NCI-H1105 treated with DMSO at 0.1 percent for 48 hours (cell line): Measurements from ENCODE around the gene GNB5.
"Not testable (repeated sequence)": the region's sequence is repeated elsewhere in the genome, so short reads cannot be mapped to it uniquely, and the experiment has no call there.

Experiments used
- DNase-seq: peaks from one replicate; lab custom pipeline; 2025; lab: John Stamatoyannopoulos, UW

The GNB5 gene

DNA sequence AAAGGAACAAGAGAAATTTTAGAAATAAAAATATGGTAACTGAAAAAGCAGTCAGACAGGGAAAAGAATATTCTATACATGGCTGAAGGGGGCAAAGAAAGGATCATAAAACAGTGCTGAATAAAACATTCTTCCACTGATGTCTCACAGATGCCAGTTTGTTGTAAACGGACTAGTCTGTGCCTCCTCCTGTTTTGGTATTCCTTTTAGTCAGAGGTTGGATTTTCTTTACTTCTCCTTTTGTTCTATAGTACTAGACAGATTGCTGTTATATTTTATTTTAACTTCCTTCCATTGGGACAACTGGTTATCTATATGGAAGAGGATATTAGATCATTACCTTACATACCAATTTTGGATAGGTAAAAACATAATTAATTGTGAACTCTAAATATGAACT, 16.0 kb upstream of the GNB5 start:
- no peak for DNase-seq

DNA sequence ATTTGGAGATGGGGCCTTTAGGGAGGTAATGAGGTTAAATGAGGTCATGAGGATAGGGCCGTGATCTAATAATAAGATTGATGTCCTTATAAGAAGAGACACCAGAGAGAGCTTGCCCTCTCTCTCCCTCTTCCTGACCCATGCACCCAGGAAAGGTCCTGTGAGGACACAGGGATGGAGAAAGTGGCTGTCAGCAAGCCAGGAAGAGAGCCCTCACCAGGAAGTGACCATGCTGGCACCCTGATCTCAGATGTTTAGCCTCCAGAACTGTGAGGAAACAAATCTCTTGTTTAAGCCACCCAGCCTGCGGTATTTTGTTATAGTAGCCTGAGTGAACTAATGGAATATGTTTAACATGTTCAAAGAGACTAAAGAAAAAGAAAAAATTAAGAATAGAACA, 15.3 kb upstream of the GNB5 start:
- DNase-seq = no peak

- DNase-seq = no peak
These were observed 13.5 kb upstream of the GNB5 start for GRCh38 chr15:52204657-52205056.

DNA sequence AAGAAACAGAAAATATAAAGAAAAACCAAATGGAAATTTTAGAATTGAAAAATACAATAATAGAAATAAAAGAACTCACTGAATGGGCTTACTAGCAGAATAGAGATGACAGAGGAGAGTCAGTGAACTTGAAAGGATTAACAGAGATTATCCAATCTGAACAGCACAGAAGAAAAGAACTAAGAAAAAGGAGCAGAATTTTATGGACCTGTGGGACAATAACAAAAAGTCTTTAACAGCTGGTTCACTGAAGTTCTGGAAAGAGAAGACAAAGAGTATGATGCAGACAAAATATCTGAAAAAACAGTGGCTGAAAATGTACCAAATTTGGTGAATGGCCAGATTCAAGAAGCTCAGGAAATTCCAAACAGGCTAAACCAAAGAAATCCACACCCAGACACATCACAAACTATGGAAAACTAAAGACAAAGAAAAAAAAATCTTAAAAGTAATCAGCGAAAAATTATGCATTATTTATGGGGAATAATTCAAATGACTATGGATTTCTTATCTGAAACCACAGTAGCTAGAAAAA, 9.7 kb upstream of the GNB5 start:
- no peak for DNase-seq

- no peak for DNase-seq
These were observed 8.1 kb upstream of the GNB5 start for GRCh38 chr15:52199271-52199670.

DNA sequence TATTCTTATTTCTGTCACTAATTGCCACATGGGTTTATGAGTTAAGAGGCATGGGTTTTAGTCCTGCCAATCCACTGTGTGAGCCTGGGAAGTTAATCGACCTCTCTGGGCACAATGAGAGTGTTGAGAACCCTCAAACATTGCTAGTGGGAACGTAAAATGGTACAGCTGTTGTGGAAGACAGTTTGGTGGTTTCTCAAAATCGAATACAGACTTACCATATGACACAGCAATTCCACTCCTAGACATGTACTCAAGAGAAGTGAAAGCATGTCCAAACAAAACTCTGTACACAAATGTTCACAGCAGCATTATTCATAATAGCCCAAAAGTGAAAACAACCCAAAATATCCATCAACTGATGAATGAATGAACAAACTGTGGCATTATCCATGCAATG, 5.7 kb upstream of the GNB5 start:
- no peak for DNase-seq

DNA sequence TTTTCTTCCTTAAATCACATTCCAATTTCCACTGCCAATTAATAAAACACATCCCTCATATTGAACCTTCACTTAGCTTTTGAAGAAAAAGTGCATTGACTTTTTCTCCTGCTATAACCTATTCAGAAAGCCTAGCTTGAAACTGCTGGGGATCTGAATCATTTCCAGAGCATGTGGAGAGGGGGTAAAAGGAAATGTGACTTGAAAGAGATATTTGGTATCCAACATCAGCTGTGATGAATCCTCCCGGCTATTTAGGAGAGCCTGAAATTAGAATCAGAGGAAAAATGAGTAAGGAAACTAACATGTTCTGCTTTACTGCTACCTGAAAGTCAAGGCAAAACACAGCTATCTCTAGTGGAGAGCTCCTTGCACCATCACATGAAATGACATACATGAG, 2.6 kb upstream of the GNB5 start:
- no peak for DNase-seq

- no peak for DNase-seq
These were observed 2.1 kb upstream of the GNB5 start for GRCh38 chr15:52193321-52193720.

GRCh38 chr15:52186651-52187486, 4.3 kb downstream of the GNB5 start:
- no peak for DNase-seq

- DNase-seq = no peak
These were observed 6.0 kb downstream of the GNB5 start for GRCh38 chr15:52185151-52185561.

DNA sequence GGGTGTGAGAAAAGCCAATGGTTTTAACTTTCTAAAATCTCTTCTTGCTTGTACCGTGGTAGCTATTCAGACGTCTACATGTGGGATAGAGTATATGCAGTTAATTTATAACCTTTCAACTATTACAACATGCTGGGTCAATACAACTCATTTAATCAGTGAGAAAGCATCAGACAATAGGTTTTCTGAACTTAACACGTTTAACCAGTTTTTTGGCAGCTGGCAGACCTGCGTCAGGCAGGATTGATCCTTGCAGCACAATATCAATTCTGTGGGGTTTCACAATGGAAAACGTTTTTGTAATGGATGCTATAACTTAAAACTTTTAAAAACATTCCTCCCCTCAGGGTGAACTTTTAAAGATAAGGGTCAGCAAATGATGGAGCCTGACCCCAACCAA, 6.5 kb downstream of the GNB5 start:
- no peak for DNase-seq

DNA sequence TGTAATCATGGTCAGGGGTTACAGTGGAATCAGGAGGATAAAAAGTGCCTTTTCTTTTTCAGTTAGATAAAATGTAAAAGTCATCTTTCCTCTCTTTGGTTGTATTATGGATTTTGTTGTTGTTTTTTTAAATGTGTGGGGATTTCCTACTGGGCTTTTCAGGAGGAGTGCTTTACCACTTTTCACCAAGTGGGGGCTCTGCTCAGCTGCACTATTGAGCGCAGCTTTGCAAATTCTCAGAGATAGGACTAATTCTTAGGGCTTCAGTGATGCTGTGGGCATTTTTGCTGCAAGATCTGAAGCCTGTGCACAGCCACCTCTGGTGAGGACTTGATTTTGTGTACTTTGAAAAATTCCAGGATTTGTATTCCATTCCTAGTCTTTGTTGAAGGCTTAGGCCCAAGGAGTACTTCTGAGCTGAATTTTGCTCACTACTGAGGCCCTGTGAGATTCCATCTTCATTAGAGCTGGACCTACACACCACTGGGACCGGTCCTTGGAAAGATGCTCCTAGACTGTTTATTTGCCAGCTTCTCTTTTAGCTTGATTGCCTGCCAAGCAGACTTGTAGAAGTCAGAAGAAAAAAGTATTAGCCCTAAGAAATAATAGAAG, 7.5 kb downstream of the GNB5 start:
- DNase-seq = no peak

GRCh38 chr15:52181938-52182780, 9.0 kb downstream of the GNB5 start:
- DNase-seq = no peak

DNA sequence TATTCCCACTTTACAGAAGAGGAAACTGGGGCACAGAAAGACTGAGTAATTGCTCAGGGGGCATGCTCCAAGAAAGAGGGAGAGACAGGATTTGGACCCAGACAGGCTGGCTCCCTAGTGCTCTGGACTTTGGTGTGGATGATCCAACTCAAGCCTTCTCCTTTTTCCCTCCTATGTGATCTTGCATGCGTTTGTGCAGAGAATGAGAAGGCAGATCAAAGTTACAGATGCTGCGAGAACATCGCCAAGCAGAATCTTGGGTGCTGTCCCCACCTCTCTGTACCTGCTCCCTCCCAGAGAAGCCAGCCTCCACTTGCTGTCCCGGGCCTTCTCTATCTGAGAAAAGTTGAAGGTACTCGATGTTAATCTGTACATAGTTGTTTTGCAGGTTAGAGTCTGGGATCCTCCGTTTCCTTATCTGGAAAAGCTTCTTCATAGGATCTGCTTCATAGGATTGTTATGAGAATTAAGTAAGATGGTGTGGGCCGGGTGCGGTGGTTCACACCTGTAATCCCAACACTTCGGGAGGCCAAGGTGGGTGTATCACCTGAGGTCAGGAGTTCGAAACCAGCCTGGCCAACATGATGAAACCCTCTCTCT, 10.2 kb downstream of the GNB5 start:
- no peak for DNase-seq

DNA sequence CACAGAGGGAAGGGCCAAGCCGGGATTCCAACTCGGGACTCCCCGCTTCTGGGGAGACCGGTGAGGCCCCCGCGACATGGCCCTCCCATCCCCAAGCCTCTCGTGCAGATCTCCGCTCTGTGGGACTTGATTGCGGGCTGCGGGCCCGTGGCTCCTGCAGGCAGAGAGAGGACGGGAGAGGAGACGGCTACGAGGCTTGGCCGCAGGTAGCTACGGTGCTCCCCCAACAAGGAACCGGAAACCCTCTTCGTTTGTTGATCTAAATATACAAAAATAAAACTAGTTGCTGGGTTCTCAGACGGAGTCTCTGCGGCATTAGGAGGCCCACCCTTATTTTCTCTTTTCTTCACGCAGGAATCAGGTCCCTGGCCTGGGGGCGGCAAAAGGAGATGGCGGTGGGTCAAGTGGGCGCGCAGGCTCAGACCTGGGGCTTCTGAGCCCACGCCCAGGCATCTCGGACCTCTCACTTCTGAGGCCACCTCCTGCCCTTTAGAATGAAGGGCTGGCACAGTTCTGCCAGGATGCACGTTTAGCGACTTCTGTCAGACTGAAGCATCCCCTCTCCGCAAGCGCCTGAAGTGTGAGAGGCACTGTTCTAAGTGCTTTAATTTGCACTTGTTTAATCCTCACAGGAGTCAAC, 10.9 kb downstream of the GNB5 start:
- DNase-seq = peak; percentile 5

- peak; percentile 63 for DNase-seq
These were observed 11.7 kb downstream of the GNB5 start for GRCh38 chr15:52179278-52180195.

- DNase-seq = no peak
These were observed 12.4 kb downstream of the GNB5 start for GRCh38 chr15:52178765-52179164.

GRCh38 chr15:52172869-52173268, 18.3 kb downstream of the GNB5 start:
- DNase-seq = no peak

DNA sequence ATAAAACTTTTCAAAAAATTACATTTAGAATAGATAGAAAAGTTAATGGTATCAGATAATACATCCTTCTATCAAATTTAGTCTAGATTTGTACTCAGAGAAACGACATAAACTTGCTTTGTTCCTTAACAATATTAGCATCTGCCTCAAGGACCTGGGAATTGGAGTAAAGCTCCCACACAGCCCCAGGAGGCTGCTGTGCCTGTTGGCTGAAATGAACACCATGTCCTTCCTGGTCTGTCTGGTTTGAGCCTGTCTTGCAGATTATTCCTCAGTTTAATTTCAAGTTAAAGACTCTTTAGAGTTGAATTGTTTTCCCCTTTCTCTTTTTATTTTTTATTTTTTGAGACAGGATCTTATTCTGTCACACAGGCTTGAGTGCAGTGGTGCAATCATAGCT, 19.4 kb downstream of the GNB5 start:
- DNase-seq = no peak

GRCh38 chr15:52171386-52171785, 19.8 kb downstream of the GNB5 start:
- no peak for DNase-seq

GRCh38 chr15:52170199-52170598, 21.0 kb downstream of the GNB5 start:
- DNase-seq = not testable (repeated sequence)
